Breast epithelium (tissue), 4 donors: ENCODE measurements around the gene PI16. TPM values are rescaled to one million over a fixed set of nuclear protein-coding genes. Genes with fewer than 3 reads are reported as not detected.

ENCODE experiments used
- DNase-seq, 2 donors: peaks; one replicate each; pipeline ENCODE4 v3.0.0-alpha.2; 2019; ENCODE audit warnings: low spot score in 2 of 2
- H3K27ac ChIP-seq, 2 donors: fragments of 200-600 bp; sonication (generic) in 1 of 2; one replicate each; pipeline ENCODE4 v1.5.1; 2016 to 2019; ENCODE audit warnings: mild to moderate bottlenecking in 1 of 2
- H3K27me3 ChIP-seq, 2 donors: fragments of 200-600 bp; sonication (generic) in 1 of 2; one replicate each; pipeline versions ENCODE4 v1.5.1 to v1.6.0; 2017 to 2019; ENCODE audit warnings: control low read depth in 1 of 2, mild to moderate bottlenecking in 1 of 2
- H3K36me3 ChIP-seq: fragments of 200-600 bp; one replicate; pipeline ENCODE4 v1.5.1; 2019
- H3K4me1 ChIP-seq, 2 donors: fragments of 200-600 bp; sonication (generic); one replicate each; pipeline ENCODE4 v1.5.1; 2016 to 2019; ENCODE audit warnings: control low read depth in 1 of 2
- H3K4me3 ChIP-seq, 3 donors: fragments of 200-600 bp; sonication (generic); 1 replicate in 2 of 3; 2 replicates in 1 of 3; pipeline ENCODE4 v1.5.1; 2016 to 2019; ENCODE audit warnings: mild to moderate bottlenecking in 3 of 3, moderate library complexity in 2 of 3
- H3K9me3 ChIP-seq, 2 donors: fragments of 200-600 bp; sonication (generic) in 1 of 2; one replicate each; pipeline ENCODE4 v1.5.1; 2016 to 2019; ENCODE audit warnings: control low read depth in 1 of 2
- CTCF ChIP-seq, 3 donors: fragments of 450-650 bp; IDR thresholded peaks; one replicate each; pipeline ENCODE4 v1.5.1; 2016 to 2017; ENCODE audit warnings: antibody characterized with exemption in 3 of 3, mild to moderate bottlenecking in 3 of 3, moderate library complexity in 3 of 3
- POLR2A ChIP-seq: fragments of 450-650 bp; IDR thresholded peaks from one replicate; pipeline ENCODE4 v1.6.1; 2016; ENCODE audit warnings: antibody characterized with exemption, mild to moderate bottlenecking, moderate library complexity
- POLR2AphosphoS5 ChIP-seq, 3 donors: sonication (generic); formaldehyde crosslinking; IDR thresholded peaks; one replicate each; pipeline ENCODE4 v1.6.1; 2017; ENCODE audit warnings: antibody characterized with exemption in 3 of 3
- intact Hi-C: fragments of 100-400 bp; cut with DNase I; formaldehyde crosslinking; loops from one replicate; pipeline ENCODE4 v1.15.1; 2023; ENCODE audit warnings: low total_unique reads
- total RNA-seq, 3 donors: library from RNA; depleted of rRNA; stranded (reverse); fragments of >200 nt; gene quantifications; one replicate each; pipeline ENCODE4 v1.1.0, GENCODE V29; 2016

The PI16 gene
- total RNA-seq, 3 donors from 2014 or later, result 2.8 to 14.9 (median 5.2) TPM

DNA sequence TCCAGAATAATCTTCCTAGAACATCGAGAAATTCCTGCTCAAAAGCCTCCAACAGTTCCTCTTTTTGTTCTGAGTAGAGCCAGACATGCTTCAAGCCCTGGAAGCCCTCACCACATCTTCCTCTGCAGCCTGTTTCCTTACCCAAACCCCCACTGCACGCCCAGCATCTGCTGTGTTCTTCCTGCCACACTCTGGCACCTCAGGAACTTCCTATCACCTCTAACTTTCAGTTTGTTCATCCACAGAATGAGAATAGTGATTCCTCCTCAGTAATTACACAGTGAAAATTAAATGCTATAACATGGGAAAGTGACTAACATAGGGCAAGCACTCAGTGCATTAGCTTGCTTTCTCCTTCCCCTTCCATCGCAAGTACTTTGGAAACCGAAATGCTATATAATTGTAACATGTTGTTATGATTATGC, 42.5 kb upstream of the PI16 start:
- TF ChIP-seq POLR2A (no peak), POLR2AphosphoS5 (IDR thresholded peaks at IDR 0.05) (no peak), CTCF (IDR thresholded peaks at IDR 0.05) (no peak)
- Histone ChIP-seq H3K9me3 (no peaks in the 10 kb centered on the region), H3K4me1 (peaks cover 6 to 9% of the 10 kb centered on the region in 2 donors), H3K27ac (peak overlapping the region; percentile 67 to 69), H3K4me3 (no peak overlapping the region), H3K36me3 (no peaks in the 10 kb centered on the region), H3K27me3 (no peaks in the 10 kb centered on the region)
- DNase-seq, result no peak
- intact Hi-C loops, result no loop called here

- intact Hi-C loops, result no loop called here
- Histone ChIP-seq H3K9me3 (no peaks in the 10 kb centered on the region), H3K27ac (peak overlapping the region; percentile 67 to 69), H3K27me3 (no peaks in the 10 kb centered on the region), H3K36me3 (no peaks in the 10 kb centered on the region), H3K4me1 (peaks cover 6 to 7% of the 10 kb centered on the region in 2 donors), H3K4me3 (no peak overlapping the region)
- no peak for DNase-seq
- TF ChIP-seq POLR2AphosphoS5 (IDR thresholded peaks at IDR 0.05) (no peak), POLR2A (no peak), CTCF (IDR thresholded peaks at IDR 0.05) (no peak)
These were observed 42.0 kb upstream of the PI16 start for GRCh38 chr6:36912586-36912985.

DNA sequence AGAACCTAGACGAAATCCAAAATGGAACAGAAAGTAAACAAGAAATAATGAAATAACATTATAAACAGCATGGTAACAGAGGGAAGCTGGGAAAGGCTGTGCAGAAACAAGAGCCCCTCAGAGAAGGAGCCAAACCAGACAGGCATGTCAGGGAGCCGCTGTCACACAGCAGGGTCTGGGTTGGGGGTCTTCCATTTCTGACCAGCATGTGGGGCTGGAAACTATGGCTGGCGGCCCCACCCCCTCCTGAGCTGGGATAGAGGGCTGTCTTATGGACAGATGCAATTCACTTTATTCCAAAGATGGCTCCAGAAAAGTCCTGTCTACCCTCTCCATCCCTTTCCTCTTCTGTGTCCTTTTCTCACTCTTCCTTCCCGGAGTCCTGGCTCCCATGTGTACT, 41.5 kb upstream of the PI16 start:
- TF ChIP-seq POLR2A, result no peak
- TF ChIP-seq CTCF (IDR thresholded peaks at IDR 0.05), result no peak
- no peak for TF ChIP-seq POLR2AphosphoS5 (IDR thresholded peaks at IDR 0.05)
- no peaks in the 10 kb centered on the region for H3K36me3 ChIP-seq

GRCh38 chr6:36914227-36914794, 40.2 kb upstream of the PI16 start:
- intact Hi-C loops, result no loop called here
- H3K9me3 ChIP-seq, result no peaks in the 10 kb centered on the region
- peaks cover 3 to 6% of the 10 kb centered on the region in 2 donors for H3K4me1 ChIP-seq
- H3K27ac ChIP-seq, result peak overlapping the region; percentile 1 to 69
- H3K4me3 ChIP-seq, result no peak overlapping the region
- H3K27me3 ChIP-seq, result no peaks in the 10 kb centered on the region
- no peaks in the 10 kb centered on the region for H3K36me3 ChIP-seq
- peak in 1 of 2 donors; percentile 86 for DNase-seq
- peak in 1 of 3 donors; percentile 58 for TF ChIP-seq POLR2AphosphoS5 (IDR thresholded peaks at IDR 0.05)
- no peak for TF ChIP-seq POLR2A
- TF ChIP-seq CTCF (IDR thresholded peaks at IDR 0.05), result peak; percentile 2 to 51 (median 19)

More for the DNA sequence above, 41.5 kb upstream of the PI16 start:
- Histone ChIP-seq H3K4me1 (peaks cover 3 to 6% of the 10 kb centered on the region in 2 donors), H3K9me3 (no peaks in the 10 kb centered on the region), H3K4me3 (no peak overlapping the region), H3K27me3 (no peaks in the 10 kb centered on the region), H3K27ac (peak overlapping the region; percentile 69 to 71)
- no peak for DNase-seq
- intact Hi-C loops, result no loop called here

- intact Hi-C loops, result no loop called here
- Histone ChIP-seq H3K4me3 (no peak overlapping the region), H3K4me1 (peaks cover 3 to 6% of the 10 kb centered on the region in 2 donors), H3K27ac (peak overlapping the region; percentile 82 to 86), H3K27me3 (no peaks in the 10 kb centered on the region), H3K9me3 (no peaks in the 10 kb centered on the region), H3K36me3 (no peaks in the 10 kb centered on the region)
- TF ChIP-seq CTCF (IDR thresholded peaks at IDR 0.05), result no peak
- no peak for TF ChIP-seq POLR2AphosphoS5 (IDR thresholded peaks at IDR 0.05)
- no peak for TF ChIP-seq POLR2A
- DNase-seq, result no peak
These were observed 38.9 kb upstream of the PI16 start for GRCh38 chr6:36915599-36915998.
